OCI-LY3 (cell line): ENCODE results near the gene AGT.

Source experiments
- H2AFZ ChIP-seq: fragments of 200-600, 300-600 bp; shearing (Covaris generic); 2 replicates; pipeline ENCODE4 v1.6.0; 2014; ENCODE audit warnings: antibody characterized with exemption, low read depth, low read length
- H3K27ac ChIP-seq: fragments of 200-600, 300-600 bp; sonication (generic); 2 replicates; pipeline ENCODE4 v1.5.1; 2014; ENCODE audit warnings: mild to moderate bottlenecking, low read length, moderate library complexity, mixed read lengths
- H3K27me3 ChIP-seq: fragments of 200-600, 300-600 bp; sonication (generic); 2 replicates; pipeline ENCODE4 v1.6.1; 2014; ENCODE audit warnings: low read depth, low read length, mixed read lengths
- H3K36me3 ChIP-seq: fragments of 200-600, 300-600 bp; sonication (generic); replicated peaks from 2 replicates; pipeline ENCODE3; 2014; ENCODE audit warnings: low read depth, low read length, mixed read lengths
- H3K4me1 ChIP-seq: fragments of 300-600, 200-600 bp; sonication (generic); 2 replicates; pipeline ENCODE4 v1.6.1; 2014; ENCODE audit warnings: low read length, mixed read lengths
- H3K4me2 ChIP-seq: fragments of 200-600, 300-600 bp; sonication (generic); 2 replicates; pipeline ENCODE4 v1.6.1; 2014; ENCODE audit warnings: low read length, mixed read lengths
- H3K4me3 ChIP-seq: fragments of 300-600, 200-600 bp; sonication (generic); 2 replicates; pipeline ENCODE4 v1.5.1; 2014; ENCODE audit warnings: antibody characterized with exemption, mild to moderate bottlenecking, low read length, moderate library complexity
- H3K79me2 ChIP-seq: fragments of 300-600, 200-600 bp; shearing (Covaris generic); 2 replicates; pipeline ENCODE4 v1.6.1; 2014; ENCODE audit warnings: mild to moderate bottlenecking, low read length, mixed read lengths
- H3K9ac ChIP-seq: fragments of 300-600, 200-600 bp; shearing (Covaris generic); 2 replicates; pipeline ENCODE4 v1.6.0; 2014; ENCODE audit warnings: mild to moderate bottlenecking, low read length, moderate library complexity
- H3K9me3 ChIP-seq: fragments of 200-600, 300-600 bp; shearing (Covaris generic); 2 replicates; pipeline ENCODE4 v1.6.1; 2014; ENCODE audit warnings: low read length, mixed read lengths; ENCODE audit not compliant: insufficient read depth
- H4K20me1 ChIP-seq: fragments of 200-600, 300-600 bp; sonication (generic); 2 replicates; pipeline ENCODE4 v1.6.1; 2016; ENCODE audit warnings: low read length, mixed read lengths; ENCODE audit not compliant: insufficient read depth
- CTCF ChIP-seq: fragments of 200-600, 300-600 bp; sonication (generic); IDR thresholded peaks from 2 replicates; pipeline ENCODE4 v1.5.1; 2014; ENCODE audit warnings: antibody characterized with exemption, low read length, low read depth
- EZH2phosphoT487 ChIP-seq: fragments of 200-600 bp; shearing (Covaris generic); IDR thresholded peaks from 2 replicates; pipeline ENCODE4 v1.6.1; 2018; ENCODE audit warnings: antibody characterized with exemption, mixed run types, low read depth

AGT gene

DNA sequence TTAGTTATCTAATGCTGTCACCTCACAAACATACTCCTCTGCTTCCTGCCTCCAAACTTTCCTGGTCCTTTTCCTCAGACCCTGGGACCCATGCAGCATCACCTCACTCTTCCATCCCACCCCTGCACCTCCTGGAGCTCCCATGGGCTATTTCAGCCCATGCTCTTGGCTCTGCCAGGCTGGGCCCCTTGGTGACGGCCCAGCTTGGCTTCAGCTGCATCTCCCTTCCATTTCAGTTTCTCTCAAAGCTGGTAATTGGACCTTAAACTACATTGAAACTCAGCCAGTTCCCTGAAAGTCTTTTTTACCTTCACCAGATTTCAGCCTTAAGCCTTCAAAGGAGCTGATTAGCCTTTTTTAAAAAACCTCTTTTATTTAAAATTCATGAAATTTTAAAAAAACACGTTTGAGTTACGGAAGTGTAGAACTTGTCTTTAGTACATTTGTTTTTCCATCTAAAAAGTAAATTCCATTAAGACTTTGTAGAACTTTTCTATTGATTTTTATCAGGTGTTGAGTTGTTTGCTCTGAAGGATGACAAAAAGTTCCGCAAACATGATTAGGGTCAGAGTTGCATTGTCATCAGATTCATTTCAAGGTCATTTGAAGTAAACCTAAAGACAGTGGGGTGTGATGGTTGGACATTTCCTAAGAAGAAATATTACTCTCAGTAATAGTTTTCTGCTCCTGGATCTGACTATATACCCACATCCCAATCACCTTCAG, 33.5 kb downstream of the AGT start:
- H3K27ac ChIP-seq: no peak overlapping the region
- H4K20me1 ChIP-seq: no peaks in the 10 kb centered on the region
- H3K9me3 ChIP-seq: peaks cover 5% of the 10 kb centered on the region; the same call in 1 of the 2 replicates
- H3K27me3 ChIP-seq: no peaks in the 10 kb centered on the region
- H3K4me1 ChIP-seq: no peaks in the 10 kb centered on the region
- H2AFZ ChIP-seq: no peak overlapping the region
- TF ChIP-seq CTCF (no peak), EZH2phosphoT487 (no peak)
- H3K4me2 ChIP-seq: no peak overlapping the region
- H3K36me3 ChIP-seq: peaks cover 67% of the 10 kb centered on the region
- H3K4me3 ChIP-seq: no peak overlapping the region
- no peaks in the 10 kb centered on the region for H3K79me2 ChIP-seq
- H3K9ac ChIP-seq: no peak overlapping the region

DNA sequence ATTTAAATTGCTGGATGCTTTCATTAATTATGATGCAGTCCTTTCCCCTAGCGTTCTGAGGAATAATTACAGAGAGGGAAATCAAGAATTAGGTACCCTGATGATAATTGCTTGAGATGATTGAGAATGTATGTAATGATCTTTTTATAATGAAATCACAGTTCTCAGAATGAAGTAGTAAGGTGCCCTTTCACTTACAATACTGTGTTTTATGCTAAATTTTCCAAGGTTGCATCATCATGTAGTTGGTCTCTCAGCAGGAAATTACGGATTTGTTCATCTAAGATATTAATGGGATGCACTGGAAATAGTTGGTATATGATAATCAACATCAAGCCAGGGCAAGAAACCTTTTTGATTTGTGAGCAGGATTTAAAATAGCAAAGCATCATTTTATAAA, 34.1 kb downstream of the AGT start:
- Histone ChIP-seq H3K36me3 (peaks cover 66% of the 10 kb centered on the region), H3K27ac (no peak overlapping the region), H3K27me3 (no peaks in the 10 kb centered on the region), H2AFZ (no peak overlapping the region), H3K4me3 (no peak overlapping the region), H3K4me2 (no peak overlapping the region), H3K9me3 (peaks cover 5% of the 10 kb centered on the region; the same call in 1 of the 2 replicates), H4K20me1 (no peaks in the 10 kb centered on the region), H3K79me2 (no peaks in the 10 kb centered on the region), H3K4me1 (no peaks in the 10 kb centered on the region), H3K9ac (no peak overlapping the region)
- TF ChIP-seq CTCF: no peak

- H3K9me3 ChIP-seq: peaks cover 5% of the 10 kb centered on the region; the same call in 1 of the 2 replicates
- H4K20me1 ChIP-seq: no peaks in the 10 kb centered on the region
- peaks cover 67% of the 10 kb centered on the region for H3K36me3 ChIP-seq
- H3K27ac ChIP-seq: no peak overlapping the region
- H2AFZ ChIP-seq: no peak overlapping the region
- no peaks in the 10 kb centered on the region for H3K79me2 ChIP-seq
- no peaks in the 10 kb centered on the region for H3K4me1 ChIP-seq
- TF ChIP-seq CTCF (no peak), EZH2phosphoT487 (no peak)
- H3K4me3 ChIP-seq: no peak overlapping the region
- H3K27me3 ChIP-seq: no peaks in the 10 kb centered on the region
- no peak overlapping the region for H3K9ac ChIP-seq
- no peak overlapping the region for H3K4me2 ChIP-seq
Observed at GRCh38 chr1:230679192-230679591, 34.7 kb downstream of the AGT start.

DNA sequence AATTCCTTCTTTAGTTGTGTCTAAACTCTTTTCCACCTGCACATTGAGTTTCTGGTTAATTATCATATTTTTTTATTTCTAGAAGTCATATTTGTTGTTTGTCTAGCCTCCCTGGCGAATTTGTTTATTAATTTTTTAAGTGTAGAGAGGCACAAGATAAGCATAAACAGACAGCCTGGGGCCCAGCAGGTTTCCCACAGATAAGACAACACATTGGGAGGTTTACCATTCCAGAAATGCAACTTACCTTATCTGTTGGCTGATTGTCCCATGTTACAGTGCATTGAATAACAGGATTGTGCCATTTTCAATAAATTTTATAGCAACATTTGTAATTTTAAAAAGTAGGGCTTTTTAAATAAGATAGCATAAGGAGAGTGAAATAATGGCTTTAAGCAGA, 36.7 kb downstream of the AGT start:
- Histone ChIP-seq H4K20me1 (no peaks in the 10 kb centered on the region), H2AFZ (no peak overlapping the region), H3K9me3 (peaks cover 5% of the 10 kb centered on the region; the same call in 1 of the 2 replicates), H3K79me2 (no peaks in the 10 kb centered on the region), H3K4me2 (no peak overlapping the region), H3K4me3 (no peak overlapping the region), H3K27ac (no peak overlapping the region), H3K9ac (no peak overlapping the region), H3K36me3 (peaks cover 74% of the 10 kb centered on the region), H3K4me1 (no peaks in the 10 kb centered on the region), H3K27me3 (no peaks in the 10 kb centered on the region)
- TF ChIP-seq EZH2phosphoT487 (no peak), CTCF (no peak)
